ENCODE results near the gene SPRYD3.

Gene SPRYD3

GRCh38 chr12:53025250-53025649, 53.9 kb downstream of the SPRYD3 start:
- no peak for DNase-seq (ENCODE audit: low spot score)

DNA sequence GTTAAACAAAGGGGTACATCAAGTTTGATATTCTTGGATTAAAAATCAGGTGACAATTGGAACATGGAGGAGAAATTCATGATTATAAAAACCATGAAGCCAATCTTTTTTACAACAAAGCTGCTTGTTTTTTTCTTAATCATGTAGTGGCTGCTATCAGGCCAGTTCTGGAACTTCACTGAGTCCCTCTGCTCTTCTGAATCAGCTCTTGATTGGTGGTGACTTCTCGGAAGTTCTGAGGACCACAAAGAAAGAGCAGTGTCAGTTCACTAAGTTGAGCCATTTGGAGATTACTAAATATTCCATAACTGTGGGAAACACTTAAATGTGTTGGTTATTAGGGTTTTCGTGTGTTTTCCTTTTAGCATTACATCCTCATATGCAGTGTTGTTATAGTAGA, 64.5 kb downstream of the SPRYD3 start:
- DNase-seq (ENCODE audit: low spot score) = no peak

All from pons (tissue), 1 donor.